ENCODE results near the gene CNST. TPM values are rescaled to one million over a fixed set of nuclear protein-coding genes. Genes with fewer than 3 reads are reported as not detected.

Gene CNST
- total and polyA plus RNA-seq, 9 of the 15 experiments (the other 6 are each of a cell fraction or from before 2014, with no cell fraction given) = 17.0 to 55.3 (median 30.8) TPM

GRCh38 chr1:246571953-246572352 lies 5.7 kb downstream of the CNST start:
- WGBS (ENCODE audit: insufficient coverage, low coverage, missing lambda C conversion rate) = 87% methylated on average over 1 of the region's 1 CpG
- peaks cover 18 to 49% of the 10 kb centered on the region in 2 experiments for H3K4me1 ChIP-seq (replicated peaks in 1 of 2; ENCODE audit: control insufficient read depth in 2 of 2, insufficient read depth in 2 of 2, low read length in 2 of 2)
- TF ChIP-seq TSC22D4 (tag; IDR thresholded peaks at IDR 0.05) (no peak), CBX8 (IDR thresholded peaks at IDR 0.05; ENCODE audit: borderline replicate concordance, extremely low read depth, low read depth, low read length, poor library complexity, severe bottlenecking) (no peak), ZNF589 (CRISPR knock-in tag; IDR thresholded peaks at IDR 0.05; ENCODE audit: low read depth) (0 out of 2 replicates have a peak, but pooled peaks have one; percentile 22), NONO (IDR thresholded peaks at IDR 0.05; ENCODE audit: low read depth in 2 of 2, low read length in 1 of 2) (no peak), ZNF311 (CRISPR knock-in tag; IDR thresholded peaks at IDR 0.05) (peak; percentile 28; the same call in 1 of the 2 replicates), NR2C1 (IDR thresholded peaks at IDR 0.05) (no peak), NR2C1 (tag; IDR thresholded peaks at IDR 0.05) (no peak), CBX3 (IDR thresholded peaks at IDR 0.05; ENCODE audit: borderline replicate concordance in 1 of 2, low read length in 2 of 2) (no peak), SIRT6 (IDR thresholded peaks at IDR 0.05; ENCODE audit: low read depth, low read length) (no peak), STAG1 (CRISPR knock-in tag; IDR thresholded peaks at IDR 0.05; ENCODE audit: borderline replicate concordance) (no peak), RCOR1 (IDR thresholded peaks at IDR 0.05; ENCODE audit: borderline replicate concordance in 1 of 2, low read depth in 2 of 2, low read length in 2 of 2) (0 out of 4 replicates have a peak, but pooled peaks of 1 of the 2 experiments have one; percentile 9), ASH1L (IDR thresholded peaks at IDR 0.05; ENCODE audit: borderline replicate concordance, low read depth, partially characterized antibody) (no peak), KDM2B (CRISPR knock-in tag; IDR thresholded peaks at IDR 0.05) (no peak), MYNN (IDR thresholded peaks at IDR 0.05) (no peak), MYNN (CRISPR knock-in tag; IDR thresholded peaks at IDR 0.05) (no peak), ZNF197 (CRISPR knock-in tag; IDR thresholded peaks at IDR 0.05; ENCODE audit: low read depth) (no peak), ZFX (CRISPR knock-in tag; IDR thresholded peaks at IDR 0.05) (no peak), RBM25 (IDR thresholded peaks at IDR 0.05; ENCODE audit: low read depth, low read length, severe bottlenecking) (peak; percentile 55)
- TF ChIP-seq, protein P1, sequence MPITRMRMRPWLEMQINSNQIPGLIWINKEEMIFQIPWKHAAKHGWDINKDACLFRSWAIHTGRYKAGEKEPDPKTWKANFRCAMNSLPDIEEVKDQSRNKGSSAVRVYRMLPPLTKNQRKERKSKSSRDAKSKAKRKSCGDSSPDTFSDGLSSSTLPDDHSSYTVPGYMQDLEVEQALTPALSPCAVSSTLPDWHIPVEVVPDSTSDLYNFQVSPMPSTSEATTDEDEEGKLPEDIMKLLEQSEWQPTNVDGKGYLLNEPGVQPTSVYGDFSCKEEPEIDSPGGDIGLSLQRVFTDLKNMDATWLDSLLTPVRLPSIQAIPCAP (CRISPR knock-in tag; IDR thresholded peaks at IDR 0.05; ENCODE audit: borderline replicate concordance) = no peak
- TF ChIP-seq, protein P2, sequence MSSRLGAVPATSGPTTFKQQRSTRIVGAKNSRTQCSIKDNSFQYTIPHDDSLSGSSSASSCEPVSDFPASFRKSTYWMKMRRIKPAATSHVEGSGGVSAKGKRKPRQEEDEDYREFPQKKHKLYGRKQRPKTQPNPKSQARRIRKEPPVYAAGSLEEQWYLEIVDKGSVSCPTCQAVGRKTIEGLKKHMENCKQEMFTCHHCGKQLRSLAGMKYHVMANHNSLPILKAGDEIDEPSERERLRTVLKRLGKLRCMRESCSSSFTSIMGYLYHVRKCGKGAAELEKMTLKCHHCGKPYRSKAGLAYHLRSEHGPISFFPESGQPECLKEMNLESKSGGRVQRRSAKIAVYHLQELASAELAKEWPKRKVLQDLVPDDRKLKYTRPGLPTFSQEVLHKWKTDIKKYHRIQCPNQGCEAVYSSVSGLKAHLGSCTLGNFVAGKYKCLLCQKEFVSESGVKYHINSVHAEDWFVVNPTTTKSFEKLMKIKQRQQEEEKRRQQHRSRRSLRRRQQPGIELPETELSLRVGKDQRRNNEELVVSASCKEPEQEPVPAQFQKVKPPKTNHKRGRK (tag; IDR thresholded peaks at IDR 0.05) = peak; percentile 25; the same call in 1 of the 2 replicates

More at GRCh38 chr1:246571953-246572352, 5.7 kb downstream of the CNST start:
- H3K27me3 ChIP-seq (ENCODE audit: control insufficient read depth in 2 of 2, insufficient read depth in 2 of 2, low read length in 2 of 2) = no peaks in the 10 kb centered on the region
- in situ Hi-C loops (cut with MboI) (no loop called here), intact Hi-C loops (cut with micrococcal nuclease) (loop anchor here (10.0 kb wide), 1 partner anchor 267 kb away; no protein-coding TSS in a partner anchor)
- 0 out of 2 replicates have a peak, but pooled peaks cover 2% of the 10 kb centered on the region for H3K9me3 ChIP-seq (replicated peaks; ENCODE audit: control insufficient read depth, insufficient read depth, low read depth, low read length)
- H3K27ac ChIP-seq (ENCODE audit: extremely low read depth, low read depth, low read length) = peak overlapping the region; percentile 85; the same call in 2 of the 3 replicates
- peak overlapping the region; percentile 58 to 75; a peak in 2 of 4 replicates for H3K9ac ChIP-seq (ENCODE audit: insufficient read depth in 1 of 2, low read depth in 2 of 2, low read length in 2 of 2)
- BruUV-seq (replicated peaks) = no TSS peak
- no peak overlapping the region for H3K4me3 ChIP-seq
- ATAC-seq = no peak
- H4K20me1 ChIP-seq (replicated peaks; ENCODE audit: control insufficient read depth, insufficient read depth, low read length) = no peaks in the 10 kb centered on the region
- H3K79me2 ChIP-seq (ENCODE audit: control insufficient read depth, insufficient read depth, low read length) = peaks cover 99% of the 10 kb centered on the region
- POLR2A ChIA-PET = interaction anchor here (0.7 to 1.1 kb wide), 2 partner anchors 8 to 9 kb away, joined by 3 to 4 read pairs; no protein-coding TSS in a partner anchor
- CTCF ChIA-PET (ENCODE audit: low intra/inter-chr PET ratio) = no interaction called here
- H3K4me2 ChIP-seq (ENCODE audit: insufficient read depth, low read length) = no peak overlapping the region; the same call in 1 of the 2 replicates
- DNase-seq (ENCODE audit: extremely low read depth in 1 of 4, low spot score in 3 of 4) = no peak
- H3K36me3 ChIP-seq (ENCODE audit: control insufficient read depth, insufficient read depth, low read length) = peaks cover 25% of the 10 kb centered on the region
- no peaks in the 10 kb centered on the region for H3K9me1 ChIP-seq (ENCODE audit: control insufficient read depth, insufficient read depth, low read length)
- no peak overlapping the region for H2AFZ ChIP-seq (ENCODE audit: low read depth, low read length)
- FAIRE-seq = no peak

Data from K562 (cell line).